Stimulated activated CD8-positive, alpha-beta memory T cell treated with anti-CD3 and anti-CD28 coated beads, Interleukin-15, amount 100 ng/mL, for 4 hours (primary cell): ENCODE results near the gene INHBB.

Source experiments
- DNase-seq, 2 donors: peaks; one replicate each; pipeline ENCODE4 v3.0.0-alpha.2; 2020; ENCODE audit warnings: low read depth in 2 of 2

Gene INHBB

DNA sequence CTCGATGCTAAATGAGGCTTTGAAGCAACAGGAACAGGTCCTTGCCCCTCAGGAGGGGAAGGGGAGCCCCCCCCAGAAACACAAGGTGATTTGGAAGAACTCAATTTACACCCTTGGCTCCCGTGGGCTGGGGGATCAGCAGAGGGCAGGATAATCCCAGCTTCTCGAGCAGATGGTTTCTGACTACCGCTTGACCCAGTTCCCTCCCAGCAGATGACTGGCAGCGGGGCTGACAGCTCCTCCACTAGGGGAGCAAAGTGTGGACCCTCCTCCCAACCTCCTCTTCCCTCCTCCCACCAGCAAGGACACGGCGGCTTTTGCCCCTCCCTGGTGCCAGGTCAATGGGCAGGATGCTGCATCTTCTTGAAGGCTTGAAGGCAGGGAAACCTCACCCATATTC, 3.5 kb upstream of the INHBB start:
- DNase-seq: no peak

DNA sequence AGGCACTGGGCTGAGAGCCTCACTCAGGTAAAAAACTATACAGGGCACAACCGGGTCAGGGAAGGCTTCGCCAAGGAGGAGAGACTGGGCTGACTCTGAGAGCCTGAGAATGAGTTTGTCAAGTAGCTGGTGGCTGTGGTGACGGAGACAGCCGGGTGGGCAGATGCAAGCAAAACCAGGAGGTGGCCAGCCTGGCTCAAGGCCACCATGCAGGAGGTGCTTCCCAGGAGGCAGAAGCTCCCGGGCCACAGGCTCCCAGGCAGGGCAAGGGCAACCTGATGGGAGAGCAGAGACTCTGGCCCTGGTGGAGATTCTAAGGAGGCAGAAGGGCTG, 2.9 kb upstream of the INHBB start:
- DNase-seq: no peak

DNA sequence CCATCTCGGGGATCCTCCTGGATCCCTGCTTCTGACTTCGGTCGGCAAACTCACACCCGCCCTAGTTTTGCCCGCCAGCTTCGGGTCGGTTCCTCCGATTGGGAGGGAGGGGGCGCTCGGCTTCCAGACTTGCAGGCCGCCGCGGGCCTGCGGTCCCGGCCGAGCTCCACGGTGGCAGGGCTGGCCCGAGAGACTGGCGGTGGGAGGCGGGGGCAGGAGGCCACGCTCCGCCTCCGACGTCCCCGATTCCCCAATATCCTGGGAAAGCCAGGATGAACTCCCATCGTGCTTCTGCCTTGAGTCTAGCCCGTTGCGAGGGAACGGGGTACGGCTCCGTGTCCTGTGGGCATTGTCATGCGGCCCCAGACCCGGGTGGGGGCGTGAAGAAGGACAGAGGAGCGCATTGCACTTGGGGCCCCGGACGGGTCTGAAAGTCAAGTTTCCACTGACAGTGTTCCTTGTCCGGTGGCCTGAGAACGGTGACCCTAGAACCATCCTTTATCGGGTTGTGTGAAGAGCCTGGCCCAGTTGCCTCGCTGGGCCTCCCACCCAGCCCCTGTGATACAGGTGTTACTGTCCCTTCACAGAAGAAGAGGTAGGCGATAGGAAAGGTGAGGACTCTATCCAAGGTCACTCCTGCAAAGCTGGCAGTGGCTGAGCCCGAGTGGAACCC, 2.4 kb upstream of the INHBB start:
- no peak for DNase-seq

GRCh38 chr2:120344214-120344975, 1.5 kb upstream of the INHBB start:
- DNase-seq: no peak

- DNase-seq: no peak
Measured at GRCh38 chr2:120344976-120345581, 857 bp upstream of the INHBB start.

GRCh38 chr2:120345608-120346007, 328 bp upstream of the INHBB start:
- DNase-seq: no peak

DNA sequence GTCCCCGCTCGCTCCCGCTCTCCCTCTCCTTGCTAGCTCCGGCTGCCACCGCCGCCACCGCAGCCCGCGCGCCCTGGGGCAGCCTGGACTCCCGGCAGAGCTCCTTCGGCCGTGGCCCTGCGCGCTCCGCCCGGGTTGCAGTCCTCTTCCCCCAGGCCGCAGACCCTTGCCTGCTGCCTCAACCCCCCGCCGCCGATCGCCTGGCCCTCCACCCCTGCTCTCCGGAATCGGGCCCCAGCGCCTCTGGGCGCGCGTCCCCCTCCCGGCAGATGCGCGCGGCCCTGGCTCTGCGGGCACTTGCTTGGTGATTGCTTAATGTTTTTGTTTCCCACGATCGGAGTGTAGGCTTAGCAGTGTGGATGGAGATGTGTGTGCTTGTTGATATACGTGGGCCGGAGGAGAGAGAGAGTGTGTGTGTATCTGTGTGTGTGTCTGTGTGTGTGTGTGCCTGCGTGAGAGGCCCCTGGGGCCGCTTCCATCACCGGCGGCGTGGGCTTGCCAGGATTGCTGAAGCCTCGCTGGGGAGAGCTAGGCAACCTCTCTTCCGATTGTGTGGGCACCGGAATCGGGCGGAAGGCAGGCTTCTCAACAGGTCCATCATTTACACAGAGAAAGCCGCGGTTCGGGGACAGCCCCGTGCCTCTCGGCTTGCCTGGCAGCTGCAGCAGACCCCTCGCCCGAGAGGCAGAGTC, 877 bp downstream of the INHBB start:
- no peak for DNase-seq

DNA sequence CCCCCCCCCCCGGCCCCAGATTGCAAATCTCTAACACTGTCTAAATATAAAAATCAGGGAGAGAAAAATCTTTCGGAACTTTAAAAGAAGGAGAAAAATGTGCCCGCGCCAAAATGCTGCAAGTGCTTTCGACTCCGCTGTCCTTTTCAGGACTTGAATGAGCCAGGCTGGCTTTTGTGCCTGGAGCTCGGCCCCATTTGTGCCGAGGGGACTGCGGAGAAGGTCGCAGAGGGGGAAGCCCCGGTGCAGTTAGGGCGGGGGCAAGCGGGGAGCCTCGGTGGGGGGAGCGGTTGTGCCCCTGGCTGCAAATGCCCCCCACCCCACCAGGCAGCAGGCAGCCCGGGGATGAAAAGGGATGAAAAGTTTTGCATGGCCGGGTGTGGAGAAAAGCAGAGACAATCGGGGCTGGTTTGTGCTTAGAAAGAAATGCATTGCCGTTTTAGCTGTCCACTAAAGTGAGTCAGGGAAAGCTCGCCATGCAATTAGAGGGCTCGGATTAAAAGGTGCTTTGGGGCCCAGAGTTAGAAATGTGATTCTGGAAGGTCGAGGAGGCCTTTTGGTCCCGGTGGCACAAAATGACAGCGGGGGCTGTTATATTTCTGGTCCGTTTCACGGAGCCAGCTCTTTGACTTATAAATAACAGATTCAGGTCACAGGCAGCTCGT, 1.6 kb downstream of the INHBB start:
- no peak for DNase-seq

DNA sequence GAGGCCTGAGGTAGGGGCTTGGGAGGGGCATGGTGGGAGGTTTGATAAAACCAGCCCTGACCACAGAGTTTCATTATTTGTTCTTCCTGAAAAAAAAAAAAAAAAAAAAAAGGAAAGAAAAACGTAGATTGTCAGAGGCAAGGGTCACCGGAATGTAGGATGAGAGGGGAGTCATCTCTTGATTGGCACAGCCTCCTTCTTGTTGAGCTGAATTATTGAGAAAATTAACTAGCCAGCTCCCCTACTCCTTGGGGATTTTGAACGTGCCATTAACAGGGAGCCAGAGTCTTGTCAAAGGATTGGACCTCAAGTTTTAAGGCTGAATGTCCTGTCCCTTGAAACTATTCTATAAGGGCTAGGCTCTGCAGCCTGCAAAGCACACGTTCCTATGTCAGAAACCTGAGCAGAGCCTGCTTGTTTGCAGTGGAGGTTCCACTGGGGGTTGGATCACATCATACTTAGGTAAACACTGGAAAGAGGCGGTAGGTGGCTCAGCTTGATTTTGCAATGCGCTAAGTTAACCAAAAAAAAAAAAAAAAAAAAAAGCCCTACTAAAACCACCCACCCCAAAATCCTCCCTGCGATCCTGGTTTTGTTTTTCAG, 2.3 kb downstream of the INHBB start:
- no peak for DNase-seq

GRCh38 chr2:120348737-120349439, 3.0 kb downstream of the INHBB start:
- no peak for DNase-seq

GRCh38 chr2:120349440-120349921, 3.5 kb downstream of the INHBB start:
- DNase-seq: no peak

DNA sequence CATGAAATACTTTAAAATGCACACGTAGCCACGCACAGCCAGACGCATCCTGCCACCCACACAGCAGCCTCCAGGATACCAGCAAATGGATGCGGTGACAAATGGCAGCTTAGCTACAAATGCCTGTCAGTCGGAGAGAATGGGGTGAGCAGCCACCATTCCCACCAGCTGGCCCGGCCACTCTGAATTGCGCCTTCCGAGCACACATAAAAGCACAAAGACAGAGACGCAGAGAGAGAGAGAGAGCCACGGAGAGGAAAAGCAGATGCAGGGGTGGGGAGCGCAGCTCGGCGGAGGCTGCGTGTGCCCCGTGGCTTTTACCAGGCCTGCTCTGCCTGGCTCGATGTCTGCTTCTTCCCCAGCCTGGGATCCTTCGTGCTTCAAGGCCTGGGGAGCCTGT, 4.1 kb downstream of the INHBB start:
- no peak for DNase-seq

DNA sequence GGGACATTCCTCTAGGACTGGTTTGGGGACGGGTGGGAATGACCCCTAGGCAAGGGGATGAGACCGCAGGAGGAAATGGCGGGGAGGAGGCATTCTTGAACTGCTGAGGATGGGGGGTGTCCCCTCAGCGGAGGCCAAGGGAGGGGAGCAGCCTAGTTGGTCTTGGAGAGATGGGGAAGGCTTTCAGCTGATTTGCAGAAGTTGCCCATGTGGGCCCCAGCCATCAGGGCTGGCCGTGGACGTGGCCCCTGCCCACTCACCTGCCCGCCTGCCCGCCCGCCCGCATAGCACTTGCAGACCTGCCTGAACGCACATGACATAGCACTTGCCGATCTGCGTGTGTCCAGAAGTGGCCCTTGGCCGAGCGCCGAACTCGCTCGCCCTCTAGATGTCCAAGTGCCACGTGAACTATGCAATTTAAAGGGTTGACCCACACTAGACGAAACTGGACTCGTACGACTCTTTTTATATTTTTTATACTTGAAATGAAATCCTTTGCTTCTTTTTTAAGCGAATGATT, 4.9 kb downstream of the INHBB start:
- no peak for DNase-seq

DNA sequence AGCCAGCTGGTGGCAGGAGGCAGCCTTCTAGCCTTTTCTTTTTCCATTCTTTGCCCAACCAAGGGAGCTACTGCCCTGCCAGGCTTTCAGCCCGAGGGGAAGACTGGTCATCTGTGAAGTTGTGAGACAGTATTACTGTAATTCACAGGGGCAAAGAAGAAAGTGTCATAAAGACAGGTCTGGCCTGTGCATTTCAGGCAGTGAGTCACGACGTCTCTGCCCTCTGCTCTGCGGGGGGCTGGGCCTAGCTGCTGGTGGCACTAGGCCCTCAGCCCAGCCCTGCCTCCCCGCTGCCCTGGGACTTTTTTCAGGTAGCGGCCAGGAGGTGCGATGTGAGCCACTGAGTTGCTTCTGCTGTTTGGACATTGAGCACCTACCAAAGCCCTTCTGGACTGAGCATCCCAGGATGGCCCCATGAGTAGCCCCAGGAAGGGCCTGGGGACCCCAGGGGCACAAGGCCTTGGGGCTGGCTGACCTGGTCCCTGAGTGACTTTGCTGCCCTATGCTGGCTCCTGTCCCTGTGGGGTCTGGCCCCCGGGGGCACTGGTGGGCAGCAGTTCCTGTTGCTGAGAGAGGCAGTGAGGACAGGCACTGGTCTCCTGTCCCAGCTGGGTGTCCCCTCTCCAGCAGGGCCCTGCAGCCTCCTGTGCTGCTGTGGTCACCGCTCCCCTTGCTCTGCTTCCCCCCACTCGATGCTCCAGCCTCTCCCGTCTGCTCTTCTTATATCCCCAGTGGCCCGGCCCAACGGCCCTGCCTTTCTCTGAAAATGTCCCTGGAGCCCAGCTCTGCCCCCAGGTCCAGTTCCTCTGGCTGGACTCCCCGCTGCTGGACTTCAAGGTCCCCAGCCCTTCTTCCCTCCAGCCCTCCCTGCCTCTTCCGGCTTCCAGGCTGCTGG, 7.0 kb downstream of the INHBB start:
- DNase-seq: no peak

- DNase-seq: no peak
Measured at GRCh38 chr2:120353591-120353898, 7.6 kb downstream of the INHBB start.

GRCh38 chr2:120353931-120354330, 8.0 kb downstream of the INHBB start:
- DNase-seq: no peak

GRCh38 chr2:120354467-120354866, 8.5 kb downstream of the INHBB start:
- no peak for DNase-seq

- DNase-seq: no peak
Measured at GRCh38 chr2:120354935-120355779, 9.2 kb downstream of the INHBB start.

GRCh38 chr2:120355780-120356266, 9.9 kb downstream of the INHBB start:
- DNase-seq: no peak
